ENCODE data around the gene TGFBI. TPM values are rescaled to one million over a fixed set of nuclear protein-coding genes. Genes with fewer than 3 reads are reported as not detected.

TGFBI gene
- total RNA-seq, 4 donors from 2014 or later: 38.4 to 48.0 (median 40.0) TPM

GRCh38 chr5:136052692-136053335 is 24.0 kb downstream of the TGFBI start:
- intact Hi-C loops (cut with DNase I; ENCODE audit: low total_unique reads): no loop called here
- Histone ChIP-seq H3K36me3 (no peaks in the 10 kb centered on the region), H3K4me1 (peaks cover 0 to 9% of the 10 kb centered on the region in 2 donors), H3K27me3 (no peaks in the 10 kb centered on the region), H3K9me3 (no peaks in the 10 kb centered on the region), H3K27ac (peak overlapping the region in 3 of 4 donors; percentile 27 to 57 (median 51)), H3K4me3 (no peak overlapping the region)
- ATAC-seq: no peak
- in situ Hi-C loops (cut with MboI; ENCODE audit: low sequenced_read_pairs in 4 of 4): no loop called here
- TF ChIP-seq CTCF (IDR thresholded peaks at IDR 0.05 in 4 of 5, conservative IDR thresholded peaks at IDR 0.05 in 1 of 5) (no peak), POLR2A (IDR thresholded peaks at IDR 0.05) (no peak)
- DNase-seq: no peak

GRCh38 chr5:136053336-136054141 is 24.8 kb downstream of the TGFBI start:
- Histone ChIP-seq H3K27ac (peak overlapping the region; percentile 7 to 57 (median 39)), H3K9me3 (no peaks in the 10 kb centered on the region), H3K4me3 (no peak overlapping the region), H3K36me3 (no peaks in the 10 kb centered on the region), H3K27me3 (no peaks in the 10 kb centered on the region), H3K4me1 (peaks cover 0 to 11% of the 10 kb centered on the region in 2 donors)
- intact Hi-C loops (cut with DNase I; ENCODE audit: low total_unique reads) (no loop called here), in situ Hi-C loops (cut with MboI; ENCODE audit: low sequenced_read_pairs in 4 of 4) (no loop called here)
- TF ChIP-seq POLR2A (IDR thresholded peaks at IDR 0.05) (no peak), CTCF (IDR thresholded peaks at IDR 0.05 in 4 of 5, conservative IDR thresholded peaks at IDR 0.05 in 1 of 5) (no peak)
- peak; percentile 50 to 56 for ATAC-seq
- peak in 1 of 2 donors; percentile 54 for DNase-seq

GRCh38 chr5:136054142-136055019 is 25.6 kb downstream of the TGFBI start:
- Histone ChIP-seq H3K9me3 (no peaks in the 10 kb centered on the region), H3K36me3 (no peaks in the 10 kb centered on the region), H3K4me3 (no peak overlapping the region), H3K27me3 (no peaks in the 10 kb centered on the region), H3K27ac (peak overlapping the region; percentile 7 to 57 (median 39)), H3K4me1 (peaks cover 0 to 11% of the 10 kb centered on the region in 2 donors)
- in situ Hi-C loops (cut with MboI; ENCODE audit: low sequenced_read_pairs in 4 of 4): no loop called here
- intact Hi-C loops (cut with DNase I; ENCODE audit: low total_unique reads): no loop called here
- DNase-seq (no peak), ATAC-seq (peak; percentile 30 to 34)
- TF ChIP-seq POLR2A (IDR thresholded peaks at IDR 0.05) (no peak), CTCF (IDR thresholded peaks at IDR 0.05 in 4 of 5, conservative IDR thresholded peaks at IDR 0.05 in 1 of 5) (no peak)

- in situ Hi-C loops (cut with MboI; ENCODE audit: low sequenced_read_pairs in 4 of 4) (no loop called here), intact Hi-C loops (cut with DNase I; ENCODE audit: low total_unique reads) (no loop called here)
- H3K27ac ChIP-seq: no peak overlapping the region
- TF ChIP-seq CTCF (IDR thresholded peaks at IDR 0.05 in 4 of 5, conservative IDR thresholded peaks at IDR 0.05 in 1 of 5): no peak
- TF ChIP-seq POLR2A (IDR thresholded peaks at IDR 0.05): no peak
- no peak overlapping the region for H3K4me3 ChIP-seq
- DNase-seq (no peak), ATAC-seq (no peak)
- H3K27me3 ChIP-seq: no peaks in the 10 kb centered on the region
- H3K9me3 ChIP-seq: no peaks in the 10 kb centered on the region
- H3K36me3 ChIP-seq: no peaks in the 10 kb centered on the region
- peaks cover 0 to 11% of the 10 kb centered on the region in 2 donors for H3K4me1 ChIP-seq
These were observed 27.0 kb downstream of the TGFBI start for GRCh38 chr5:136055612-136056309.
